Spleen (tissue), 7 donors: Measurements from ENCODE around the gene SENP1.

Experiments used
- POLR2A ChIP-seq, 3 donors: fragments of 450-650 bp; IDR thresholded peaks; one replicate each; pipeline ENCODE4 v1.5.1; 2017; ENCODE audit warnings: antibody characterized with exemption in 3 of 3, mild to moderate bottlenecking in 1 of 3
- POLR2AphosphoS5 ChIP-seq, 3 donors: sonication (generic); formaldehyde crosslinking; IDR thresholded peaks; one replicate each; pipeline ENCODE4 v1.5.1; 2017; ENCODE audit warnings: antibody characterized with exemption in 3 of 3
- TF ChIP-seq, protein P1 (sequence below), 11 experiments: fragments of 200-600 bp in 7 of 11; fragments of 450-650 bp in 4 of 11; sonication (generic) in 4 of 11; IDR thresholded peaks in 8 of 11; conservative IDR thresholded peaks in 3 of 11; 1 replicate in 7 of 11; 2 replicates in 4 of 11; pipeline versions ENCODE4 v1.4.0 to v1.8.0; 2016 to 2021; ENCODE audit warnings: antibody characterized with exemption in 11 of 11, inconsistent platforms in 4 of 11, mild to moderate bottlenecking in 1 of 11
- donor health status: DM: no; HTN: no; CAD: no; lungs with moderate emphysema.
- donor health status: DM: no; HTN: no; CAD: no.
- donor health status: DM: no; HTN: no; CAD: no.

DNA sequence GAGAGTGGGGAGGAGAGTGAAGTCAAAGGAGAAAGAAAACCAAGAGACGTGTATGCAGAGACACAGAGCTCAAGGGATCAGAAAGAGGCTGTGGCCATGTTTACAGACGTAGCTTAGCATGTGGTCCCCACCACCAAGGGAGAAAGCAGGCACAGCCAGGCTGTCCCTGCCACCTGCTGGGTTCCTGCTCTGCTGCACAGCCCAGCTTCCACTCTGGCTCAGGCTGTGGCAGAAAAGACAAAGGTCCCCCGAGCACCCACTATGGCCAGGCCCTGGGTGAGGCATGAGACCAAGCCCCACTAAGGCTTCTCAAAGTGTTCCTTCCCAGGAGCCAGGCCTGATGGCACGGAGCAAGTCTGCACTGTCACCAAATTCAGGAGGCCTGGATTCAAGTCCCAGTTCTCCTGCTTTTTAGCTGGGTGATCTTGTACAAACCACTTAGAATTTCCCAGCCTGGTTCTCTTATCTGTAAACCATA lies 75.7 kb downstream of the SENP1 start:
- TF ChIP-seq, protein P1, sequence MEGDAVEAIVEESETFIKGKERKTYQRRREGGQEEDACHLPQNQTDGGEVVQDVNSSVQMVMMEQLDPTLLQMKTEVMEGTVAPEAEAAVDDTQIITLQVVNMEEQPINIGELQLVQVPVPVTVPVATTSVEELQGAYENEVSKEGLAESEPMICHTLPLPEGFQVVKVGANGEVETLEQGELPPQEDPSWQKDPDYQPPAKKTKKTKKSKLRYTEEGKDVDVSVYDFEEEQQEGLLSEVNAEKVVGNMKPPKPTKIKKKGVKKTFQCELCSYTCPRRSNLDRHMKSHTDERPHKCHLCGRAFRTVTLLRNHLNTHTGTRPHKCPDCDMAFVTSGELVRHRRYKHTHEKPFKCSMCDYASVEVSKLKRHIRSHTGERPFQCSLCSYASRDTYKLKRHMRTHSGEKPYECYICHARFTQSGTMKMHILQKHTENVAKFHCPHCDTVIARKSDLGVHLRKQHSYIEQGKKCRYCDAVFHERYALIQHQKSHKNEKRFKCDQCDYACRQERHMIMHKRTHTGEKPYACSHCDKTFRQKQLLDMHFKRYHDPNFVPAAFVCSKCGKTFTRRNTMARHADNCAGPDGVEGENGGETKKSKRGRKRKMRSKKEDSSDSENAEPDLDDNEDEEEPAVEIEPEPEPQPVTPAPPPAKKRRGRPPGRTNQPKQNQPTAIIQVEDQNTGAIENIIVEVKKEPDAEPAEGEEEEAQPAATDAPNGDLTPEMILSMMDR (IDR thresholded peaks at IDR 0.05 in 8 of 11, conservative IDR thresholded peaks at IDR 0.05 in 3 of 11) = no peak
- TF ChIP-seq POLR2A (IDR thresholded peaks at IDR 0.05) (no peak), POLR2AphosphoS5 (IDR thresholded peaks at IDR 0.05) (no peak)
